ENCODE results near the gene JMJD1C. TPM values are rescaled to one million over a fixed set of nuclear protein-coding genes. Genes with fewer than 3 reads are reported as not detected.

JMJD1C gene
- total and polyA plus RNA-seq, 3 donors from 2014 or later: 29.7 to 111 (median 94.6) TPM

DNA sequence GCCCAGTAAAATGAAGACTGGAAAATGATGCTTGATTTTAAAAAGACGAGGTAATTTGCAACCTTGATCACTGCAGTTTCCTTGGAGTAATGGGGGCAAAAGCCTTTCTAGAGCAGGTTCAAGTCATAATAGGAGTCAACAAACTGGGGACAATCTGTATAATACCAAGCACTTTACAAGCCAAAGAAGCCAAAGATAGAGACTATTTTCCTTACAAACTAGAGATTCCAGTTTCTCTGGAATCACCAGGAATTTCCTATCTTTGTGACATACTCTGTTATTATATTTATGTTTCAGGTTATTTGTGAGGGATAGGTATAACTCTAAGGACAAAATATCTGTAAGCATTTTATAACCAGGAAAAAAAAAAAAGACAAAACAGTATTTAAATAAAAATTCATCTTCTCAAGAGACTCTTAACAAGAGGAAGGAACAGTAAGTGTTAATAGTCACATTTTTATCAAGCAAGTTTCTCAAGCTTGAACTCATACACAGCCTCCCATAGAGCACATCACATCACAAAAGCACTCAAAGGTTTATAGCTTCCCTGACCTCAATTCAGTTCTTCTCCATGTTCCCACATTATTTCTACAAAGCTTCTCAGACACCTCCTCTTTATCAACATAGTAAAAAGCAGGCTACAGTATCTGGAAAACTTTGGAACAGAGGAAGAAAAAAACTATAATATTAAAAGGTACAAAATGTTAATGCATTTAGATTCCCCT is 18.9 kb downstream of the JMJD1C start:
- TF ChIP-seq, protein P1, sequence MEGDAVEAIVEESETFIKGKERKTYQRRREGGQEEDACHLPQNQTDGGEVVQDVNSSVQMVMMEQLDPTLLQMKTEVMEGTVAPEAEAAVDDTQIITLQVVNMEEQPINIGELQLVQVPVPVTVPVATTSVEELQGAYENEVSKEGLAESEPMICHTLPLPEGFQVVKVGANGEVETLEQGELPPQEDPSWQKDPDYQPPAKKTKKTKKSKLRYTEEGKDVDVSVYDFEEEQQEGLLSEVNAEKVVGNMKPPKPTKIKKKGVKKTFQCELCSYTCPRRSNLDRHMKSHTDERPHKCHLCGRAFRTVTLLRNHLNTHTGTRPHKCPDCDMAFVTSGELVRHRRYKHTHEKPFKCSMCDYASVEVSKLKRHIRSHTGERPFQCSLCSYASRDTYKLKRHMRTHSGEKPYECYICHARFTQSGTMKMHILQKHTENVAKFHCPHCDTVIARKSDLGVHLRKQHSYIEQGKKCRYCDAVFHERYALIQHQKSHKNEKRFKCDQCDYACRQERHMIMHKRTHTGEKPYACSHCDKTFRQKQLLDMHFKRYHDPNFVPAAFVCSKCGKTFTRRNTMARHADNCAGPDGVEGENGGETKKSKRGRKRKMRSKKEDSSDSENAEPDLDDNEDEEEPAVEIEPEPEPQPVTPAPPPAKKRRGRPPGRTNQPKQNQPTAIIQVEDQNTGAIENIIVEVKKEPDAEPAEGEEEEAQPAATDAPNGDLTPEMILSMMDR (IDR thresholded peaks at IDR 0.05): no peak
- no peak for TF ChIP-seq POLR2A (IDR thresholded peaks at IDR 0.05)
- Histone ChIP-seq H3K4me3 (no peak overlapping the region), H3K4me1 (peaks cover 7% of the 10 kb centered on the region), H3K9me3 (no peaks in the 10 kb centered on the region), H3K36me3 (ENCODE audit: low read depth, missing control alignments) (no peaks in the 10 kb centered on the region), H3K27ac (no peak overlapping the region), H3K27me3 (no peaks in the 10 kb centered on the region)
- no peak for DNase-seq
- 62 to 68% methylated on average over 1 of the region's 1 CpG for WGBS, 2 donors
- intact Hi-C loops (cut with DNase I; ENCODE audit: low total_unique reads): no loop called here

DNA sequence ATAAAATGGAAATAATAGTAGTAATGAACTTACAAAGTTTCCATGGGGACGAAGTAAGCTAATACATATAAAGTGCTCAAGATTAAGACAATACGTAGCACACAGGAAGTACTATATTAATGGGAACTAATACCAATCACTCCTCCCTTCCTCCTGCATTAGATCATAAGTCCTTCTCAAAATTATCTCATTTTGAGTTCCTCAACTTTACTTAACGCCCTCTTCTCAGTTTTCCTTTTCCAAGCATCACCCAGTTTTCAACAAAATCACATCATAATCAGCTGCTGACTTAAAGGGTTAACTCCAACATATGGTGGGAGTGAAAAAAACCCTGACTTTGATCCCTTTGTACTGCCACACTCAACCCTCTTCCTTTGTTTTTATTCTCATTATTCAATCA is 24.4 kb downstream of the JMJD1C start:
- no peak for TF ChIP-seq POLR2A (IDR thresholded peaks at IDR 0.05)
- TF ChIP-seq, protein P1 (IDR thresholded peaks at IDR 0.05): no peak
- Histone ChIP-seq H3K36me3 (ENCODE audit: low read depth, missing control alignments) (no peaks in the 10 kb centered on the region), H3K27me3 (no peaks in the 10 kb centered on the region), H3K27ac (no peak overlapping the region), H3K9me3 (no peaks in the 10 kb centered on the region), H3K4me1 (peaks cover 6% of the 10 kb centered on the region), H3K4me3 (no peak overlapping the region)
- DNase-seq: no peak
- 85 to 87% methylated on average over 3 of the region's 3 CpGs for WGBS, 2 donors
- intact Hi-C loops (cut with DNase I; ENCODE audit: low total_unique reads): no loop called here

DNA sequence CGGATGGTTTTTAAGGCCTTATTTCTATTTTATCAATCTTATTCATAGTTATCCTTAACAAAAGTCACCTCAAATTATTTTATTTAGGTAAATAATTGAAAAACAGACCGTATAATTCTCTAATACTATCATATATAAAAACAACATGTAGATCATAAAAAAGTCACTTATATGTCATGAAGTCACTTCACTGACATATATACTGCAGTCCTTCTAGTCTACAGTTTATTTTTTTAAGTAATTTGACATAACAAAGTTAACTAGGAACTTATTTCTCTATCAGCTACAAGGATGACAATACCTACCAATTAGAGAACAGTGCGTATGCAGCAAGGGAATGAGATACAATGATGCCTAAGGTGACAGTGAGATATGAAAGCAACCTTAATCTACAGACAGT is 26.2 kb downstream of the JMJD1C start:
- Histone ChIP-seq H3K36me3 (ENCODE audit: low read depth, missing control alignments) (no peaks in the 10 kb centered on the region), H3K9me3 (no peaks in the 10 kb centered on the region), H3K4me3 (no peak overlapping the region), H3K27me3 (no peaks in the 10 kb centered on the region), H3K4me1 (peaks cover 3% of the 10 kb centered on the region), H3K27ac (no peak overlapping the region)
- WGBS, 2 donors: 87 to 89% methylated on average over 3 of the region's 3 CpGs
- intact Hi-C loops (cut with DNase I; ENCODE audit: low total_unique reads): no loop called here
- no peak for DNase-seq
- TF ChIP-seq, protein P1 (IDR thresholded peaks at IDR 0.05): no peak
- no peak for TF ChIP-seq POLR2A (IDR thresholded peaks at IDR 0.05)

DNA sequence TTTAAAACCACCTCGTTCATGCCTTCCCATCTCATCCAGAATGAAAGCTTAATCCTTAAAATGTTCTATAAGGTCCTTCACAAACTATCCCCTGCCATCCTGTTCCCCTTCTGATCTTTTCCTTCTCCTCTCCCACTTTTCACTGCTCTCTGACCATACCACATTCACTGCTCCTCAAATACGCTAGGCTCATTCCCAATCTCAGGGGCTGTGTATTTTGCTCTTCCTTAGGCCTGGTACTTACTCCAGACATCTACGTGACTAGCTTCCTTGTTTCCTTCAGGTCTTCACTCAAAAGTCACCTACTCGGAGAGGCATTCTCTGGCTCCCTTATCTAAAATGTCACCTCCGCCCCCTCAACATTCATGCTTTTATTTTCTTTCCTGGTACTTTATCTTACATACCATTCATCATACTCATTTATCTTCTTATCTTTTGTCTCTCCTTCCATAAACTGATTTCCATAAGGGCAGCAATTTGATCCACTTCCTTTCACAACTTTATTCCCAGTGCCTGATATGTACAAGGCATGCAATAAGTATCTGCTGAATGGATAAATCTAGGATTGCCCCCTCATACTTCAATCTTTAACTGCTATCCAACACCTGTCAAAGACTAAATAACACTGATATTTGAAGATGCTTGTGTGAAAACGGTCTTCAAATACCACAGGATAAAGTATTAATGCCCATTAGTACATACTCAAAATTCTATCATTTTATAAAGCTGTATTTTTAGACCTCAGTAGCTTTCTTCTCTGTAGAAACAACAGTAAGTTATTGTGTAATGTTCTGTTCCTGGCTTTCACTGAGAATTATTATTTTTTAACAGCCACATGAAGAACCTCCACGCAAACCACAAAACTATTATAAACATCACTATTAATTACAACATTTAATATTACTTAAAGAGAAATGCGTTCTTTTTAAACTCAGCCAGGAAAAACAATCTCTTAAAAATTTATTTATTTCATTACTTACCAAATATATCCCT is 27.0 kb downstream of the JMJD1C start:
- Histone ChIP-seq H3K27ac (no peak overlapping the region), H3K4me3 (no peak overlapping the region), H3K36me3 (ENCODE audit: low read depth, missing control alignments) (no peaks in the 10 kb centered on the region), H3K4me1 (peaks cover 3% of the 10 kb centered on the region), H3K27me3 (no peaks in the 10 kb centered on the region), H3K9me3 (no peaks in the 10 kb centered on the region)
- intact Hi-C loops (cut with DNase I; ENCODE audit: low total_unique reads): no loop called here
- DNase-seq: no peak
- TF ChIP-seq, protein P1 (IDR thresholded peaks at IDR 0.05): no peak
- no peak for TF ChIP-seq POLR2A (IDR thresholded peaks at IDR 0.05)
- WGBS, 2 donors: 71 to 78% methylated on average over 8 of the region's 8 CpGs
